Nephron progenitor cell (in vitro differentiated cells): Measurements from ENCODE around the gene FRMD5.

Experiments
- DNase-seq: peaks from one replicate; pipeline ENCODE4 v3.0.0; 2021
- H3K27ac Mint-ChIP-seq: 2 replicates; pipeline ENCODE4 v1.8.0; 2021; ENCODE audit warnings: mild to moderate bottlenecking, moderate library complexity, mixed read lengths
- H3K27me3 Mint-ChIP-seq: 2 replicates; pipeline ENCODE4 v1.8.0; 2021; ENCODE audit warnings: mild to moderate bottlenecking, low read depth, mixed read lengths; ENCODE audit not compliant: poor library complexity
- H3K36me3 Mint-ChIP-seq: 2 replicates; pipeline ENCODE4 v1.8.0; 2021; ENCODE audit warnings: low read depth, mixed read lengths
- H3K4me1 Mint-ChIP-seq: 2 replicates; pipeline ENCODE4 v1.8.0; 2021; ENCODE audit warnings: mixed read lengths
- H3K4me3 Mint-ChIP-seq: 2 replicates; pipeline ENCODE4 v1.8.0; 2021; ENCODE audit warnings: mild to moderate bottlenecking, moderate library complexity, mixed read lengths
- H3K9me3 Mint-ChIP-seq: 2 replicates; pipeline ENCODE4 v1.8.0; 2021; ENCODE audit warnings: mild to moderate bottlenecking, moderate library complexity, mixed read lengths
- TF ChIP-seq, protein P1 (sequence below): fragments of 200-600 bp; sonication (generic); IDR thresholded peaks from 2 replicates; pipeline ENCODE4 v1.5.0; 2021; ENCODE audit warnings: antibody characterized with exemption

The FRMD5 gene

DNA sequence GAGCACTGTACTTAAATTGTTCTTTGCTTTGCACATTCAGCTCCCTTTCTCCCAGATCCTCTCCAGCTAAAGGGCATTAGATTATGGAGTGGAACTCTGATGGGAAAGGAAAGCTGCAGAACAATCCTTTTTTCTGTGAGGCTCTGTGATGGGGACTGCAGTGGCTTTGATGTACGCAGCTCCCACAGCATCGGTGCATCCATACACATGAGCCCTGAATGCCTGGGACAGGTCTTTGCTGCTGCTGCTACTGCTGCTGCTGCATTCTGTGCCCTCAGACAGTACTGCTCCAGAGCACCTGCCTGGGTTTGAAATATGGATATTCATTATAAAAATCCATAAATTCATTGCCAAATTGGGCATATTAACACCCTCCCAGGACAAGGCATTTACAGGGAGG, 203.9 kb downstream of the FRMD5 start:
- Mint-ChIP-seq H3K4me3 (no peak overlapping the region), H3K9me3 (no peaks in the 10 kb centered on the region), H3K27ac (no peak overlapping the region), H3K36me3 (no peaks in the 10 kb centered on the region), H3K27me3 (no peaks in the 10 kb centered on the region), H3K4me1 (no peaks in the 10 kb centered on the region)
- no peak for DNase-seq
- TF ChIP-seq, protein P1, sequence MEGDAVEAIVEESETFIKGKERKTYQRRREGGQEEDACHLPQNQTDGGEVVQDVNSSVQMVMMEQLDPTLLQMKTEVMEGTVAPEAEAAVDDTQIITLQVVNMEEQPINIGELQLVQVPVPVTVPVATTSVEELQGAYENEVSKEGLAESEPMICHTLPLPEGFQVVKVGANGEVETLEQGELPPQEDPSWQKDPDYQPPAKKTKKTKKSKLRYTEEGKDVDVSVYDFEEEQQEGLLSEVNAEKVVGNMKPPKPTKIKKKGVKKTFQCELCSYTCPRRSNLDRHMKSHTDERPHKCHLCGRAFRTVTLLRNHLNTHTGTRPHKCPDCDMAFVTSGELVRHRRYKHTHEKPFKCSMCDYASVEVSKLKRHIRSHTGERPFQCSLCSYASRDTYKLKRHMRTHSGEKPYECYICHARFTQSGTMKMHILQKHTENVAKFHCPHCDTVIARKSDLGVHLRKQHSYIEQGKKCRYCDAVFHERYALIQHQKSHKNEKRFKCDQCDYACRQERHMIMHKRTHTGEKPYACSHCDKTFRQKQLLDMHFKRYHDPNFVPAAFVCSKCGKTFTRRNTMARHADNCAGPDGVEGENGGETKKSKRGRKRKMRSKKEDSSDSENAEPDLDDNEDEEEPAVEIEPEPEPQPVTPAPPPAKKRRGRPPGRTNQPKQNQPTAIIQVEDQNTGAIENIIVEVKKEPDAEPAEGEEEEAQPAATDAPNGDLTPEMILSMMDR: no peak

DNA sequence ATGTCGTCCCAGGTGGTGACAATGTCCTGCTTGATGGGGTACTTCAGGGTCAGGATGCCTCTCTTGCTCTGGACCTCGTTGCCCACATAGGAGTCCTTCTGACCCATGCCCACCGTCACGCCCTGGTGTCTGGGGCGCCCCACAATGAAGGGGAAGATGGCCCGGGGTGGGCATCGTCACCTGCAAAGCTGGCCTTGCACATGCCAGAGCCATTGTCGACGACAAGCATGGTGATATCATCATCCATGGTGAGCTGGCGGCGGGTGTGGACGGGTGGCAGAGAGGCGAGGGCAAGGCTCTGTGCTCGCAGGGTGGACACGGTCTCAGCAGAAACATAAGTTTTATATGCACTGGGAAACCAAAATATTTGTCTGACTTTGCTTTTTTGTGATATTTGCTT, 205.1 kb downstream of the FRMD5 start:
- Mint-ChIP-seq H3K4me3 (no peak overlapping the region), H3K9me3 (no peaks in the 10 kb centered on the region), H3K36me3 (no peaks in the 10 kb centered on the region), H3K27ac (no peak overlapping the region), H3K27me3 (no peaks in the 10 kb centered on the region), H3K4me1 (peaks cover 5% of the 10 kb centered on the region)
- no peak for DNase-seq
- TF ChIP-seq, protein P1: no peak

GRCh38 chr15:43988900-43989299, 206.2 kb downstream of the FRMD5 start:
- H3K27me3 Mint-ChIP-seq: no peaks in the 10 kb centered on the region
- DNase-seq: no peak
- H3K4me1 Mint-ChIP-seq: peaks cover 5% of the 10 kb centered on the region
- no peaks in the 10 kb centered on the region for H3K9me3 Mint-ChIP-seq
- no peak overlapping the region for H3K27ac Mint-ChIP-seq
- no peak overlapping the region for H3K4me3 Mint-ChIP-seq
- TF ChIP-seq, protein P1: no peak
- H3K36me3 Mint-ChIP-seq: no peaks in the 10 kb centered on the region

GRCh38 chr15:43987924-43988323, 207.1 kb downstream of the FRMD5 start:
- H3K4me1 Mint-ChIP-seq: peaks cover 5% of the 10 kb centered on the region
- TF ChIP-seq, protein P1: no peak
- H3K27ac Mint-ChIP-seq: no peak overlapping the region
- H3K4me3 Mint-ChIP-seq: no peak overlapping the region
- no peaks in the 10 kb centered on the region for H3K27me3 Mint-ChIP-seq
- no peak for DNase-seq
- H3K9me3 Mint-ChIP-seq: no peaks in the 10 kb centered on the region
- H3K36me3 Mint-ChIP-seq: no peaks in the 10 kb centered on the region

GRCh38 chr15:43985976-43986680, 208.9 kb downstream of the FRMD5 start:
- Mint-ChIP-seq H3K36me3 (no peaks in the 10 kb centered on the region), H3K4me3 (no peak overlapping the region), H3K9me3 (no peaks in the 10 kb centered on the region), H3K27me3 (no peaks in the 10 kb centered on the region), H3K27ac (no peak overlapping the region), H3K4me1 (peaks cover 5% of the 10 kb centered on the region)
- no peak for DNase-seq
- TF ChIP-seq, protein P1: no peak

DNA sequence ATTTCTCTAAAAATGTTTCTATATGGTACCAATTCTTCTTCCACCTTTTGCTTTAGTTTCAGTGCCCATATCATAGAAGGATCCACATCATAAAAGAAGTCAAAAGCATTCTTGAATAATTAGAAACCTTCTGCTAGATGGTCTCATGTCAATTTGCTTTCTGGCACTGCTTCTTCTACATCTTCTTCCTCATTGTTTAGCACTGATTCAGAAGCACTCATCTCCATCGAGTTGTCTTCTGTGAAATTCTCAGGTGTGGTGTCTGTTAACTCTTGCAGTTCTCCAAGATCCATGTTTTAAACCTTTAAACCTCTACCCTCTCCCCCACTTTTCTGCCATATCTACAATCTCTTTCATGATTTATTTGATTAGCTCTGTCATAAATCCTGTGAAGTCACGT, 213.5 kb downstream of the FRMD5 start:
- Mint-ChIP-seq H3K4me3 (no peak overlapping the region), H3K27ac (no peak overlapping the region), H3K9me3 (peaks cover 10% of the 10 kb centered on the region), H3K27me3 (no peaks in the 10 kb centered on the region), H3K36me3 (no peaks in the 10 kb centered on the region), H3K4me1 (peaks cover 5% of the 10 kb centered on the region)
- no peak for DNase-seq
- TF ChIP-seq, protein P1: no peak
